Lower lobe of right lung (tissue), 2 donors: ENCODE data around the gene HSD17B14. TPM values are rescaled to one million over a fixed set of nuclear protein-coding genes. Genes with fewer than 3 reads are reported as not detected.
"Not testable (repeated sequence)": the region's sequence is repeated elsewhere in the genome, so short reads cannot be mapped to it uniquely, and the experiment has no call there.

Experiments
- ATAC-seq, 2 donors: fragments of 200-7000 bp; cut with Tn5 transposase; one replicate each; pipeline ENCODE4 v1.9.1; 2020 to 2022; ENCODE audit warnings: mild to moderate bottlenecking in 2 of 2, moderate library complexity in 2 of 2
- DNase-seq: peaks from one replicate; pipeline ENCODE4 v3.0.0-alpha.2; 2020
- H3K27ac ChIP-seq: fragments of 200-600 bp; one replicate; pipeline ENCODE4 v1.8.0; 2022
- H3K27me3 ChIP-seq: fragments of 200-600 bp; one replicate; pipeline ENCODE4 v1.8.0; 2022; ENCODE audit warnings: low read depth
- H3K36me3 ChIP-seq: fragments of 200-600 bp; one replicate; pipeline ENCODE4 v1.8.0; 2022; ENCODE audit warnings: mild to moderate bottlenecking
- H3K4me1 ChIP-seq: fragments of 200-600 bp; one replicate; pipeline ENCODE4 v1.8.0; 2022
- H3K4me3 ChIP-seq: fragments of 200-600 bp; one replicate; pipeline ENCODE4 v1.8.0; 2022; ENCODE audit warnings: mild to moderate bottlenecking
- H3K9me3 ChIP-seq: fragments of 200-600 bp; one replicate; pipeline ENCODE4 v1.8.0; 2022
- CTCF ChIP-seq: fragments of 200-600 bp; IDR thresholded peaks from one replicate; pipeline ENCODE4 v1.8.0; 2022; ENCODE audit warnings: antibody characterized with exemption, mild to moderate bottlenecking
- intact Hi-C: fragments of 100-400 bp; cut with DNase I; formaldehyde crosslinking; loops from one replicate; pipeline ENCODE4 v1.11.0; 2022
- total RNA-seq: library from RNA; stranded (reverse); fragmentation: NEBNext Ultra II Directional; extraction: Animal tissue kit (Norgen Biotek cat#: 25700); gene quantifications from one replicate; pipeline ENCODE4 v1.2.1, GENCODE V29; 2021
- donor health status: DM: no; HTN: yes; CAD: no; lungs with severe emphysema.

The HSD17B14 gene
- total RNA-seq, 1 donor from 2014 or later = 22.7 TPM

DNA sequence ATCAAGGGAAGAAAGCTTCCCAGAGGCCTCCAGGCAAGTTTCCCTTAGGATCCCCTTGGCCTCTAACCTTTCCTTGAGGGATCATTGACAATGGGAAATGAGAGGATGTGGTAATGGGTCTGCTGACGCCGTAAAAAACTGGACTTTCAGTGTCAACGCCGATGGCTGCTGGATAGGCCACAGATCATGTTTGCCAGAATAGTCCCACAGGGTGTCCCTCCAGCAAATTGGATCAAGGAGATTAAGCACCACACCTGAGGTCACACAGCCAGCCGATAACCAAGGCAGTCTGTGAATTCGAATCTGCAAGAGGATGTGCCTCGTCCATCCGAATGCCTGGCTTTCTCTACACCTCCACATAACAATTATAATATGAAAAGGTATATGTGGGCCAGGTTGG is 43.0 kb downstream of the HSD17B14 start:
- intact Hi-C loops = no loop called here
- Histone ChIP-seq H3K27me3 (no peaks in the 10 kb centered on the region), H3K27ac (no peak overlapping the region), H3K4me3 (no peak overlapping the region), H3K4me1 (peaks cover 18% of the 10 kb centered on the region), H3K9me3 (no peaks in the 10 kb centered on the region), H3K36me3 (no peaks in the 10 kb centered on the region)
- no peak for DNase-seq
- no peak for TF ChIP-seq CTCF
- ATAC-seq = no peak

GRCh38 chr19:48787331-48787730 is 49.0 kb downstream of the HSD17B14 start:
- not testable (repeated sequence) for H3K4me1 ChIP-seq, H3K27ac ChIP-seq, H3K36me3 ChIP-seq, DNase-seq, H3K27me3 ChIP-seq, H3K9me3 ChIP-seq, ATAC-seq, H3K4me3 ChIP-seq
- intact Hi-C loops = loop anchor here (5.0 kb wide), 1 partner anchor 55 kb away; no protein-coding TSS in a partner anchor

DNA sequence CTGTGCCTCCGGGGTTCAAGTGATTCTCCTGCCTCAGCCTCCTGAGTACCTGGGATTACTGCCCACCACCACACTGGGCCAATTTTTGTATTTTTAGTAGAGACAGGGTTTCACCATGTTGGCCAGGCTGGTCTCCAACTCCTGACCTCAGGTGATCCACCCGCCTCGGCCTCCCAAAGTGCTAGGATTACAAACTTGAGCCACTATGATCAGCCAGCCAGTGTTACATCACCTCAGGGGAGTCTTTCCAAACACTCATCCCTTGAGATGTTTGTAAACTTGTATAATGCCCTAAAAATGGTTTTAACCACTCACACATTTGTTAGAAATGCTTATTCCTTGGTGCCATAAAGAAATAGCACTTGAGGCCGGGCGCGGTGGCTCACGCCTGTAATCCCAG is 49.9 kb downstream of the HSD17B14 start:
- H3K27me3 ChIP-seq, H3K9me3 ChIP-seq, H3K4me3 ChIP-seq, H3K36me3 ChIP-seq, DNase-seq, ATAC-seq, H3K27ac ChIP-seq: not testable (repeated sequence)
- peaks cover 15% of the 10 kb centered on the region for H3K4me1 ChIP-seq
- intact Hi-C loops = loop anchor here (5.0 kb wide), 1 partner anchor 56 kb away; no protein-coding TSS in a partner anchor

- H3K27me3 ChIP-seq = no peaks in the 10 kb centered on the region
- peaks cover 20% of the 10 kb centered on the region for H3K4me1 ChIP-seq
- no peak overlapping the region for H3K27ac ChIP-seq
- no peaks in the 10 kb centered on the region for H3K9me3 ChIP-seq
- ATAC-seq (no peak), DNase-seq (no peak)
- intact Hi-C loops = no loop called here
- no peaks in the 10 kb centered on the region for H3K36me3 ChIP-seq
- no peak for TF ChIP-seq CTCF
- no peak overlapping the region for H3K4me3 ChIP-seq
Observed at GRCh38 chr19:48784527-48784926, 51.8 kb downstream of the HSD17B14 start.

DNA sequence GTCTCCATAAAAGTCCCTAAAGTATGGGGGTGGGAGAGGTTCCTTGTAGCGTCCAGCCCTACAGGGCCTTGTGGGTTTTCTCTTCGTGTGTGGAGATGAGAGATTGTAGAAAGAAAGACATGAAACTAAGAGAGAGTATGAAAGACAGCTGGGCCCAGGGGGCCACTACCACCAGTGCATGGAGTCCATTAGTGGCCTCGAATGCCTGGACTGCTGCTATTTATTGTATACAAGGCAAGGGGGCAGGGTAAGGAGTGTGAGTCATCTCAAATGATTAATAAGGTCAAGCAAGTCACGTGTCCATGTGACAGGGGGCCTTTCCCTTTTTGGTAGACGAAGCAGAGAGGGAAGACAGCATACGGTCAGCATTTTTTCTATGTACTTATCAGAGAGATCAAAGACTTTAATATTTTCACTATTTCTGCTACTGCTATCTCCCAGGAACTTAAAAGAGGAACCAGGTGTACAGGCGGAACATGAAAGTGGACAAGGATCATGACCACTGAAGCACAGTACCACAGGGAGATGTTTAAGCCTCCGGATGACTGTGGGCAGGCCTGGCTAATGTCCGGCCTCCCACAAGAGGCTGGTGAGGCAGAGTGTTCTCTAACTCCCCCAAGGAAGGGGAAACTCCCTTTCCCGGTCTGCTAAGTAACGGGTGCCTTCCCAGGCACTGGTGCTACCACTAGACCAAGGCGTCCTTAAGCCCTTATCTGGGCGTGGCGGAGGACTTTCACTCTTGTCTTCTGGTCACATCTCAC is 55.5 kb downstream of the HSD17B14 start:
- TF ChIP-seq CTCF = no peak
- Histone ChIP-seq H3K4me1 (peaks cover 20% of the 10 kb centered on the region), H3K27ac (peak overlapping the region; percentile 67), H3K9me3 (no peaks in the 10 kb centered on the region), H3K4me3 (no peak overlapping the region), H3K27me3 (no peaks in the 10 kb centered on the region), H3K36me3 (no peaks in the 10 kb centered on the region)
- intact Hi-C loops = no loop called here
- DNase-seq = no peak
- ATAC-seq = peak in 1 of 2 donors; percentile 10

- Histone ChIP-seq H3K4me1 (peaks cover 20% of the 10 kb centered on the region), H3K27me3 (no peaks in the 10 kb centered on the region), H3K4me3 (no peak overlapping the region), H3K27ac (no peak overlapping the region), H3K9me3 (no peaks in the 10 kb centered on the region), H3K36me3 (no peaks in the 10 kb centered on the region)
- DNase-seq (no peak), ATAC-seq (no peak)
- intact Hi-C loops = no loop called here
- TF ChIP-seq CTCF = no peak
Observed at GRCh38 chr19:48779636-48780035, 56.7 kb downstream of the HSD17B14 start.
